H54 (cell line): ENCODE measurements around the gene CD109.
"Not testable (repeated sequence)": the region's sequence is repeated elsewhere in the genome, so short reads cannot be mapped to it uniquely, and the experiment has no call there.

Experiments
- DNase-seq: peaks from one replicate; pipeline ENCODE4 v3.0.0; 2011; ENCODE audit warnings: low spot score, mixed read lengths; ENCODE audit not compliant: insufficient read length
- FAIRE-seq: peaks from 3 replicates; lab custom pipeline; 2011; peaks lifted over from hg19 to GRCh38; lab: Jason Lieb, UNC
- POLR2A ChIP-seq: IDR thresholded peaks from 2 replicates; pipeline ENCODE4 v1.6.1; 2011; ENCODE audit warnings: low read depth, mild to moderate bottlenecking, low read length

CD109 gene

GRCh38 chr6:73671911-73672685 lies 23.9 kb upstream of the CD109 start:
- no peak for FAIRE-seq
- DNase-seq, result no peak
- TF ChIP-seq POLR2A, result no peak

GRCh38 chr6:73675466-73676098 lies 20.4 kb upstream of the CD109 start:
- no peak for DNase-seq
- FAIRE-seq, result peak; percentile 97
- TF ChIP-seq POLR2A, result no peak

- no peak for FAIRE-seq
These were observed 17.0 kb upstream of the CD109 start for GRCh38 chr6:73679009-73679408.

GRCh38 chr6:73679846-73680245 lies 16.2 kb upstream of the CD109 start:
- FAIRE-seq, DNase-seq: not testable (repeated sequence)

More at GRCh38 chr6:73679009-73679408, 17.0 kb upstream of the CD109 start:
- no peak for TF ChIP-seq POLR2A
- no peak for DNase-seq

GRCh38 chr6:73680289-73680918 lies 15.6 kb upstream of the CD109 start:
- FAIRE-seq (no peak), DNase-seq (no peak)
- TF ChIP-seq POLR2A, result no peak

GRCh38 chr6:73683574-73683973 lies 12.4 kb upstream of the CD109 start:
- not testable (repeated sequence) for DNase-seq, FAIRE-seq

- DNase-seq (no peak), FAIRE-seq (no peak)
- TF ChIP-seq POLR2A, result no peak
These were observed 7.7 kb upstream of the CD109 start for GRCh38 chr6:73688351-73688750.

GRCh38 chr6:73690056-73690455 lies 5.9 kb upstream of the CD109 start:
- DNase-seq (no peak), FAIRE-seq (no peak)
- no peak for TF ChIP-seq POLR2A

- no peak for TF ChIP-seq POLR2A
- FAIRE-seq (no peak), DNase-seq (no peak)
These were observed 4.5 kb upstream of the CD109 start for GRCh38 chr6:73691512-73691911.

- DNase-seq, result no peak
- TF ChIP-seq POLR2A, result no peak
- peak; percentile 33 for FAIRE-seq
These were observed 1.1 kb upstream of the CD109 start for GRCh38 chr6:73694711-73695411.

- no peak for TF ChIP-seq POLR2A
- FAIRE-seq, result no peak
- no peak for DNase-seq
These were observed 1.1 kb downstream of the CD109 start for GRCh38 chr6:73696966-73697655.

- TF ChIP-seq POLR2A, result no peak
- DNase-seq (no peak), FAIRE-seq (no peak)
These were observed 3.9 kb downstream of the CD109 start for GRCh38 chr6:73699676-73700459.

- TF ChIP-seq POLR2A, result no peak
- no peak for FAIRE-seq
- no peak for DNase-seq
These were observed 6.4 kb downstream of the CD109 start for GRCh38 chr6:73702444-73702843.
